Measurements from ENCODE around the gene ABCA4. TPM values are rescaled to one million over a fixed set of nuclear protein-coding genes. Genes with fewer than 3 reads are reported as not detected.

Gene ABCA4
- total RNA-seq, 8 experiments from 2014 or later: 0.11 to 10.1 (median 0.92) TPM

- peak in 3 of 8 experiments; percentile 39 to 59 (median 39) for ATAC-seq (replicated peaks in 6 of 8)
- 50 to 100% (median 75%) methylated on average over 1 to 7 of the region's 7 CpGs; no CpG with 5 or more reads in 2 of the 10 experiments for WGBS, 10 experiments
- in situ Hi-C loops (cut with MboI; ENCODE audit: low pct_unique_long_range_greater_than_20kb in 2 of 9, low sequenced_read_pairs in 9 of 9, unreplicated experiment in 9 of 9): no loop called here
- no peak overlapping the region for H3K4me3 ChIP-seq
- no peaks in the 10 kb centered on the region for H3K4me1 ChIP-seq (replicated peaks in 1 of 2)
- H3K27ac ChIP-seq: no peak overlapping the region
Observed at GRCh38 chr1:93979040-93979717, 141.8 kb downstream of the ABCA4 start.

DNA sequence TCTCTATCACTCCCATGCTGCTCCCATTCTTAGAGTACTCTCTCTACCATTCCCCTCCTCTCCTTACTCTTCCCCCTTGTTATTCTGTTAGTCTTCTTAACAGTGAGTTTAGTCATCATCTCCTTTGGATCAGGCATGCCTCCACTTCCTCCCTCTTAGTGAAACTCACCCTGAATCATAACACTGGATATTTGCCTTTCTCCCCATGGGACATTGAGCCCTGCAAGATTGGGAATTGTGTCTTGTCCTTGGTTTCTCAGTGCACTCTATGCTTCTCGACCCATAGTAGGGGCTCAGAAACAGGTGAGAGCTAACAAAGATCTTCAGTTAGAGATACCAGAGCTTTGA lies 143.4 kb downstream of the ABCA4 start:
- H3K4me1 ChIP-seq (replicated peaks in 1 of 2): no peaks in the 10 kb centered on the region
- ATAC-seq (replicated peaks in 6 of 8): no peak
- 0 to 100% (median 64%) methylated on average over 1 of the region's 1 CpG; no CpG with 5 or more reads in 3 of the 10 experiments for WGBS, 10 experiments
- in situ Hi-C loops (cut with MboI; ENCODE audit: low pct_unique_long_range_greater_than_20kb in 2 of 9, low sequenced_read_pairs in 9 of 9, unreplicated experiment in 9 of 9): no loop called here
- H3K4me3 ChIP-seq: no peak overlapping the region
- no peak overlapping the region for H3K27ac ChIP-seq

DNA sequence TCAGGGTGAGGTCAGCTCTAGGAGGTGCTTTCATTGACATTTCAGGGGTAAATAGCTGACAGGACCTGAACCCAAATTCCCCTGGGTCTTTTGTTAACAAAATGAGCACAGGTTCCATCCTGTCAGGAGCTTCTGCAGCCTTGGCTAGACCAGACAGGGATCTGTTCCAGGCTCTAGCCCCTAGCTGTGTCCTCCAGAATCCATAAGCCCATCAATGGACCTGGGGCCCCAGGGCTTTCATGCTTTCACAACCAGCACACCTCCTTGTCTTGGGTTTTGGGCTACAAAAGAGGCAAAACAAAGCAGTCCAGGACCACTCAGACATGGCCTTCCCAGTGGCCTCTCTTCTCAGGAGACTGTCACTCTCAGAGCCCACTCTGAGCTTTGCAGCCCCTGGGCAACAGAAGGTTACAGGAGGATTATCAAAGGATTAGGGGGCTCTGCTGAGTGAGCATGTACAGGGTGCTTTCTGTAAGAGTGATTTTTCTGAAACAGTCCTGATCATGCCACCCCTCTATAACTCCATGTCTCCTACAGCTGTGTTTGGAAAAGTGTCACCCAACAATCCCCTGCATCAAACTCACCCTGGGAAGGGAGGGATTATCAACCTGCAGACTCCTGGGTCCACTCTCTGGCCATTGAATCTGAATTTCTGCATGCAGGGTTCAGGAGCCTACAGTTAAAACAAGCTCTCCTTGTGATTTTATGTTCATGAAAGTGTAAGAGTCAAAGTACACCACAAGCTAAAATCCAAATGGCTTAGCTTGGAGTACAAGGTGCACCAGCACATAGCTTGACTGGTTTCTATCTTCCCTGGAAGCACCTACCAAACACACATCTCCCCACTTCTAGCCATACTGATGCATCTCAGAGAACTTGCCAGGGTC lies 144.0 kb downstream of the ABCA4 start:
- in situ Hi-C loops (cut with MboI; ENCODE audit: low pct_unique_long_range_greater_than_20kb in 2 of 9, low sequenced_read_pairs in 9 of 9, unreplicated experiment in 9 of 9): no loop called here
- no peaks in the 10 kb centered on the region for H3K4me1 ChIP-seq (replicated peaks in 1 of 2)
- no peak for ATAC-seq (replicated peaks in 6 of 8)
- no peak overlapping the region for H3K4me3 ChIP-seq
- H3K27ac ChIP-seq: no peak overlapping the region

GRCh38 chr1:93976291-93976690 lies 144.7 kb downstream of the ABCA4 start:
- in situ Hi-C loops (cut with MboI; ENCODE audit: low pct_unique_long_range_greater_than_20kb in 2 of 9, low sequenced_read_pairs in 9 of 9, unreplicated experiment in 9 of 9): no loop called here
- no peaks in the 10 kb centered on the region for H3K4me1 ChIP-seq (replicated peaks in 1 of 2)
- WGBS, 10 experiments: 33 to 100% (median 60%) methylated on average over 1 to 2 of the region's 2 CpGs; no CpG with 5 or more reads in 1 of the 10 experiments
- no peak overlapping the region for H3K27ac ChIP-seq
- no peak for ATAC-seq (replicated peaks in 6 of 8)
- no peak overlapping the region for H3K4me3 ChIP-seq

- Histone ChIP-seq H3K27ac (no peak overlapping the region), H3K4me3 (no peak overlapping the region), H3K4me1 (replicated peaks in 1 of 2) (no peaks in the 10 kb centered on the region)
- in situ Hi-C loops (cut with MboI; ENCODE audit: low pct_unique_long_range_greater_than_20kb in 2 of 9, low sequenced_read_pairs in 9 of 9, unreplicated experiment in 9 of 9): no loop called here
- 78 to 100% (median 86%) methylated on average over 1 to 2 of the region's 2 CpGs; no CpG with 5 or more reads in 6 of the 10 experiments for WGBS, 10 experiments
- ATAC-seq (replicated peaks in 6 of 8): no peak
Observed at GRCh38 chr1:93972341-93972740, 148.6 kb downstream of the ABCA4 start.

GRCh38 chr1:93969887-93970286 lies 151.1 kb downstream of the ABCA4 start:
- no peak for ATAC-seq (replicated peaks in 6 of 8)
- in situ Hi-C loops (cut with MboI; ENCODE audit: low pct_unique_long_range_greater_than_20kb in 2 of 9, low sequenced_read_pairs in 9 of 9, unreplicated experiment in 9 of 9): no loop called here

DNA sequence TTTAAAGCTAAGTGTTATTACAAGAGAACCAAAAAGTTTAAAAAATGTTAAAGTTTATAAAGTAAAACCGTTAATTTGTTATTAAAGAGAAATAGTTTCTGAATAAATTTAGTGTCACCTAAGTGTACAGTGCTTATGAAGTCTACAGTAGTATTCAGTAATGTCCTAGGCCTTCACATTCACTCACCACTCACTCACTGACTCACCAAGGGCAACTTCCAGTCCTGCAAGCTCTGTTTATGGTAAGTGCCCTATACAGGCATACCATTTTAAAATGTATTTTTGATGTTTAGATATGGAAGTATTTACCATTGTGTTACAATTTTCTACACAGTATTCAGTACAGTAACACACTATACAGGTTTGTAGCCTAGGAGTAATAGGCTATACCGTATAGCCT lies 151.6 kb downstream of the ABCA4 start:
- WGBS, 10 experiments: 12 to 76% (median 55%) methylated on average over 1 to 2 of the region's 2 CpGs; no CpG with 5 or more reads in 1 of the 10 experiments

More at GRCh38 chr1:93969887-93970286, 151.1 kb downstream of the ABCA4 start:
- no peak overlapping the region for H3K27ac ChIP-seq
- H3K4me3 ChIP-seq: no peak overlapping the region
- H3K4me1 ChIP-seq (replicated peaks in 1 of 2): no peaks in the 10 kb centered on the region
- 67 to 90% (median 79%) methylated on average over 1 to 3 of the region's 3 CpGs; no CpG with 5 or more reads in 1 of the 10 experiments for WGBS, 10 experiments

DNA sequence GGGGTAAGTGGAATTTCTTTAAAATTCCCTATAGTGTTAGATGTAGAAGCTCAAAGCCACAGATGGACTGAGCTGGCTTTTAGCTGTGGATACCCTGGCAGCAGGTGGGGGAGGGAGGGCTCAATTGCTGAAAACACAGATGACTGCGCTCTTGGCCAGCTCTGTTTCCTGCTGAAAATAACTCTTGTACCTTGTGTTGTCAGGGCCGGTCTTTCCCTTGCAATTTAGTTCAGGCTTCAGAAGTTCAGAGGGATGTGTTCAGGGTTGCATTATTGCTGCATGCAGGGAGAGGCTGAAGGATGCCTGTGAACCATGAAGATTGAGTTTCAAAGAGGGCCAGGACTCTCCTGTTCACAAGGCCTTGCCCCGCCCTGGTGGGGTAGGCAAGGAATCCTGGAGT lies 153.6 kb downstream of the ABCA4 start:
- peak in 1 of 8 experiments; percentile 28 for ATAC-seq (replicated peaks in 6 of 8)
- H3K4me1 ChIP-seq (replicated peaks in 1 of 2): no peaks in the 10 kb centered on the region
- 39 to 100% (median 88%) methylated on average over 1 to 3 of the region's 3 CpGs; no CpG with 5 or more reads in 4 of the 10 experiments for WGBS, 10 experiments
- in situ Hi-C loops (cut with MboI; ENCODE audit: low pct_unique_long_range_greater_than_20kb in 2 of 9, low sequenced_read_pairs in 9 of 9, unreplicated experiment in 9 of 9): no loop called here
- H3K27ac ChIP-seq: no peak overlapping the region
- H3K4me3 ChIP-seq: no peak overlapping the region

More for the DNA sequence above, 151.6 kb downstream of the ABCA4 start:
- in situ Hi-C loops (cut with MboI; ENCODE audit: low pct_unique_long_range_greater_than_20kb in 2 of 9, low sequenced_read_pairs in 9 of 9, unreplicated experiment in 9 of 9): no loop called here
- Histone ChIP-seq H3K27ac (no peak overlapping the region), H3K4me3 (no peak overlapping the region), H3K4me1 (replicated peaks in 1 of 2) (no peaks in the 10 kb centered on the region)
- ATAC-seq (replicated peaks in 6 of 8): no peak

DNA sequence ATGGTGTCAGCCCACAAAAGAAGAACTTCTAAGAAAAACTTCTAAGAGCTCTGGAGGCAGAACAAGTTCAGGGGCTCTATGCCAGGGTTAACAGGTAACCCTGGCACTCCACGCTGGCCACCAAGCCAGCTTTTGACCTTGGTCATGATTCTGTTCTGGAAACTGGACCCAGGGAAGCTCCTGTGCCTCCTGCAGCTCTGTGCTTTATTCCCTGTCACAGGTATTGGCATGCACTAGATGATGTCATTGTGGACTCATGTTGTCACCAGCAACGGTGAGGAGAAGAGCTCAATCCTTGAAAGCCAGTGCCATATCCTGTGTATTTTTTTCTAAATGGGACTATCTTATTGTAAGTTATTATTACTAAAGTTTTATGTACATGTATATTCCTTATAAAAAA lies 155.1 kb downstream of the ABCA4 start:
- WGBS, 10 experiments: 0 to 100% (median 65%) methylated on average over 1 to 2 of the region's 2 CpGs; no CpG with 5 or more reads in 1 of the 10 experiments
- no peak overlapping the region for H3K27ac ChIP-seq
- peak in 1 of 8 experiments; percentile 28 for ATAC-seq (replicated peaks in 6 of 8)
- H3K4me3 ChIP-seq: no peak overlapping the region
- H3K4me1 ChIP-seq (replicated peaks in 1 of 2): no peaks in the 10 kb centered on the region
- in situ Hi-C loops (cut with MboI; ENCODE audit: low pct_unique_long_range_greater_than_20kb in 2 of 9, low sequenced_read_pairs in 9 of 9, unreplicated experiment in 9 of 9): no loop called here

DNA sequence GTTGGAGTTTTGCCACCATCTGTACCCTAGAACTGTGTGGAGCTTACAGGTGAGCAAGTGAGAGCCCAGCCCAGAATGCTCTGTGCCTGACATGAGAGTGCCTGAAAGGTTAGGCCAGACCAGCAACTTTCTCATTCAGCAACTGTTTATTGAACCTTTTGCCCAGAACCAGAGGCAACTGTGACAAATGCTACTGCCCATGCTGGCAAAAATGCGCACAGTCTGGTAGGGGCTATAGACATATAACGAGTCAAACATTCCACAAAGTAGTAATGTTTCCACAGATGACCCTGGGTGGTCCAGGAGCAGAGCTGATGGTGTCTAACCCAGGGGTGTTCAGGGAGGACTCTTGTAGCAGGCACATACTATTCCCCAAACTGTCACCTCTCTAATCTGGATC lies 155.7 kb downstream of the ABCA4 start:
- H3K4me1 ChIP-seq (replicated peaks in 1 of 2): no peaks in the 10 kb centered on the region
- no peak for ATAC-seq (replicated peaks in 6 of 8)
- no peak overlapping the region for H3K27ac ChIP-seq
- 71 to 100% (median 94%) methylated on average over 1 to 2 of the region's 2 CpGs; no CpG with 5 or more reads in 3 of the 10 experiments for whole genome bisulfite sequencing, 10 experiments
- in situ Hi-C loops (cut with MboI; ENCODE audit: low pct_unique_long_range_greater_than_20kb in 2 of 9, low sequenced_read_pairs in 9 of 9, unreplicated experiment in 9 of 9): no loop called here
- H3K4me3 ChIP-seq: no peak overlapping the region

DNA sequence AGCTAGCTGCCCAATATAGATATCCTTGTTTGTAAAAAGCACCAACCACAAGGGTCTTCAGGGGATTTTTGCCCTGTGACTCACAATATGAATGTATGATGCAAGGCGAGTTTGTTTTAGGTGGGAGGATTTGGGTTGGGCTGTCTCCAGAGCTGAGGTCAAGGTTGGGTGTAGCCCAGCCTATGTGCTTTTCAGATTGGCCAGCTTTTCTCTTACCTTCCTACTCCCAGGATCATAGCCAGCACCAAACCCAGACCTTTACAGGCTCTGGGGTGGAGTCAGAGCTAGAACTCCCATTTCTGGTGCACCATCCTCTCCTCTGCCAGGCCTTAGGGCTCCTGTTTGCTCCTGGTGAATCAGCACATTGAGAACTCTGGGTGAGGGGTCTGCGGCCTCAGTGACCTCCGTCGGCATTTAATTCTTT lies 156.2 kb downstream of the ABCA4 start:
- H3K27ac ChIP-seq: no peak overlapping the region
- in situ Hi-C loops (cut with MboI; ENCODE audit: low pct_unique_long_range_greater_than_20kb in 2 of 9, low sequenced_read_pairs in 9 of 9, unreplicated experiment in 9 of 9): no loop called here
- 82 to 100% (median 93%) methylated on average over 2 to 4 of the region's 4 CpGs; no CpG with 5 or more reads in 6 of the 10 experiments for WGBS, 10 experiments
- no peaks in the 10 kb centered on the region for H3K4me1 ChIP-seq (replicated peaks in 1 of 2)
- no peak overlapping the region for H3K4me3 ChIP-seq
- ATAC-seq (replicated peaks in 6 of 8): peak in 1 of 8 experiments; percentile 77

DNA sequence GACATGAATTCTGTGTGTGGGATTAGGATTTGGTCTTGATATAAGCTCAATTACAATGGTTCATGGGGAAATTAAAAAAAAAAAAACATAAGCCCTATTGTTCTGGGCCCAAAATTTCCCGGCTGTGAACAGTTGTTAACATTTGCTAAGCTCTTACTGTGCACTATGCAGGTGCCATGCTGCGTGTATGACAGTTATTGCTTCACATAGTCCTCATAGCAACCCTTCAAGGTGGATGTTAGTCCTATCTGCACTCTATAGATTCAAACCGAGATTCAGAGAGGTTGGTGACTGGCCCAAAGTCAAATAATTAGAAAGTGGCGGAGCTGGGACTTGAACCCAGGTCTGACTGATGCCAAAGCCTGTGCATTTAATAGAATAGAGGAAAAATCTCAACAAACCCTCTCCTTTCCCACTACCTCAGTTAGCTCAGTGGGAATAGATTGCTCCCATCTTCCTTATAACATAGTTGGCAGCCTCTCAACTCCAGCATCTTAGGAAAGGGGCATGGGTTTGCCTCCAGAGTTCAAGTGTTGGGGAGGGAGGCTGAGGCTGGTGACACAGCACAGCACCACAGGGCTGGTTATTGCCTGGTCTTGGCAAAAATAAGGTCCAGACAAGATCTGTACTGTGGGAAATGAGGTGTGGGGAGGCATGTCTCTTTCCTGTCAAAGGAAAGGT lies 156.7 kb downstream of the ABCA4 start:
- Histone ChIP-seq H3K4me1 (replicated peaks in 1 of 2) (no peaks in the 10 kb centered on the region), H3K4me3 (no peak overlapping the region), H3K27ac (no peak overlapping the region)
- WGBS, 10 experiments: 73 to 100% (median 100%) methylated on average over 1 to 4 of the region's 4 CpGs; no CpG with 5 or more reads in 1 of the 10 experiments
- ATAC-seq (replicated peaks in 6 of 8): no peak
- in situ Hi-C loops (cut with MboI; ENCODE audit: low pct_unique_long_range_greater_than_20kb in 2 of 9, low sequenced_read_pairs in 9 of 9, unreplicated experiment in 9 of 9): no loop called here

- WGBS, 10 experiments: 57 to 83% (median 67%) methylated on average over 2 to 9 of the region's 9 CpGs; no CpG with 5 or more reads in 2 of the 10 experiments
Observed at GRCh38 chr1:93963585-93963984, 157.4 kb downstream of the ABCA4 start.

More at GRCh38 chr1:93963585-93963984, 157.4 kb downstream of the ABCA4 start:
- in situ Hi-C loops (cut with MboI; ENCODE audit: low pct_unique_long_range_greater_than_20kb in 2 of 9, low sequenced_read_pairs in 9 of 9, unreplicated experiment in 9 of 9): no loop called here
- no peak overlapping the region for H3K27ac ChIP-seq
- ATAC-seq (replicated peaks in 6 of 8): no peak
- no peaks in the 10 kb centered on the region for H3K4me1 ChIP-seq (replicated peaks in 1 of 2)
- H3K4me3 ChIP-seq: no peak overlapping the region

Measured in motor neuron (in vitro differentiated cells).